Ovary (tissue), 3 donors: Measurements from ENCODE around the gene PRICKLE2.

Experiments used
- CTCF ChIP-seq, 3 donors: fragments of 450-650 bp in 2 of 3; fragments of 200-600 bp in 1 of 3; IDR thresholded peaks; one replicate each; pipeline versions ENCODE4 v1.5.1 to v1.8.0; 2016 to 2022; ENCODE audit warnings: antibody characterized with exemption in 3 of 3, mild to moderate bottlenecking in 1 of 3
- POLR2A ChIP-seq: fragments of 450-650 bp; IDR thresholded peaks from one replicate; pipeline ENCODE4 v1.6.1; 2017; ENCODE audit warnings: antibody characterized with exemption, mild to moderate bottlenecking, moderate library complexity
- donor health status: DM: no; HTN: no; CAD: no.

GRCh38 chr3:64272271-64272670 lies 47.0 kb upstream of the PRICKLE2 start:
- TF ChIP-seq POLR2A (no peak), CTCF (IDR thresholded peaks at IDR 0.05) (no peak)
